Measurements from ENCODE around the gene CCDC127. TPM values are rescaled to one million over a fixed set of nuclear protein-coding genes. Genes with fewer than 3 reads are reported as not detected.

Gene CCDC127
- polyA plus RNA-seq, 1 experiment, result 4.5 TPM

DNA sequence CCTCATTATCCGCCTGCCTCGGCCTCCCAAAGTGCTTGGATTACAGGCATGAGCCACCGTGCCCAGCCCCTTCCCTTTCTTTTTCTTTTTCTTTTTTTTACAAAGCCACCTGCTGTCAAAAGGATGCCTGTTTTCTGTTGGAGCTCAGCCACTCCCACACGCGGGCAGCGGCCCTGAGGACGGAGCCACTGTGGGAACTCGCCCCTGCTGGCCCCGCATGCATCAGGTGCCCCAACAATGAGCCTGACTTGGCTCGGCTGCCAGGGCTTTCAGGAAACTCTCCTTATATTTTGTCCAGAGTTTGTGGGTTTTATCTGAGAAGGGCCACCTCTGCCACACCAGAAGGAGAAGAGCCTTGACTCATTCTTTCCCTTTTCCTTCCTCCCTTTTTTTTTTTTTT is 63.7 kb downstream of the CCDC127 start:
- no peak for DNase-seq (ENCODE audit: low read depth)
- ChIA-PET POLR2A (no interaction called here), CTCF (no interaction called here)
- Histone ChIP-seq H3K36me3 (ENCODE audit: control insufficient read depth, insufficient read depth, low read length) (no peaks in the 10 kb centered on the region), H3K4me3 (ENCODE audit: low read depth, low read length) (no peak overlapping the region), H3K27me3 (ENCODE audit: control insufficient read depth, insufficient read depth, low read length) (no peaks in the 10 kb centered on the region)
- TF ChIP-seq, protein P1, sequence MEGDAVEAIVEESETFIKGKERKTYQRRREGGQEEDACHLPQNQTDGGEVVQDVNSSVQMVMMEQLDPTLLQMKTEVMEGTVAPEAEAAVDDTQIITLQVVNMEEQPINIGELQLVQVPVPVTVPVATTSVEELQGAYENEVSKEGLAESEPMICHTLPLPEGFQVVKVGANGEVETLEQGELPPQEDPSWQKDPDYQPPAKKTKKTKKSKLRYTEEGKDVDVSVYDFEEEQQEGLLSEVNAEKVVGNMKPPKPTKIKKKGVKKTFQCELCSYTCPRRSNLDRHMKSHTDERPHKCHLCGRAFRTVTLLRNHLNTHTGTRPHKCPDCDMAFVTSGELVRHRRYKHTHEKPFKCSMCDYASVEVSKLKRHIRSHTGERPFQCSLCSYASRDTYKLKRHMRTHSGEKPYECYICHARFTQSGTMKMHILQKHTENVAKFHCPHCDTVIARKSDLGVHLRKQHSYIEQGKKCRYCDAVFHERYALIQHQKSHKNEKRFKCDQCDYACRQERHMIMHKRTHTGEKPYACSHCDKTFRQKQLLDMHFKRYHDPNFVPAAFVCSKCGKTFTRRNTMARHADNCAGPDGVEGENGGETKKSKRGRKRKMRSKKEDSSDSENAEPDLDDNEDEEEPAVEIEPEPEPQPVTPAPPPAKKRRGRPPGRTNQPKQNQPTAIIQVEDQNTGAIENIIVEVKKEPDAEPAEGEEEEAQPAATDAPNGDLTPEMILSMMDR (IDR thresholded peaks at IDR 0.05; ENCODE audit: insufficient read depth, low read depth, low read length), result no peak

DNA sequence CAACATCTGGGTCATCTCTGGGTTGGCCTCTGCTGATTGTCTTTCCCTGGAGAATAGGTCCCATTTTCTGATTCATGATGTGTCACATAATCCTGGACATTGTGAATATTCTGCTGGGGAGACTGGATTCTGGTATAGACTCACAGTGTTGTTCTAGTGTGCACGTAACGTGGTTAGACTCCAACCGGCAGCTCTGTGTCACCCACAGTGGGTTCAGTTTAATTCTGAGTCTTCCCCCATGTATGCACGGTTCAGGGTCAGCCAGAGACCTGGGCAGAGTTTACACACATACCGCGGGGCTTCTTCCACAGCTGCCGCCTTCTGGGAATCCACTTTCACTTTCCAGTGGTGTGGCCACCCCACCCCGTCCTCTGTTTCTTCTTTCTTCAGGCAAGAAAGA is 64.7 kb downstream of the CCDC127 start:
- ChIA-PET POLR2A (no interaction called here), CTCF (no interaction called here)
- no peak for DNase-seq (ENCODE audit: low read depth)
- TF ChIP-seq, protein P1 (IDR thresholded peaks at IDR 0.05; ENCODE audit: insufficient read depth, low read depth, low read length), result no peak
- H3K27me3 ChIP-seq (ENCODE audit: control insufficient read depth, insufficient read depth, low read length), result no peaks in the 10 kb centered on the region
- no peak overlapping the region for H3K4me3 ChIP-seq (ENCODE audit: low read depth, low read length)
- H3K36me3 ChIP-seq (ENCODE audit: control insufficient read depth, insufficient read depth, low read length), result no peaks in the 10 kb centered on the region

DNA sequence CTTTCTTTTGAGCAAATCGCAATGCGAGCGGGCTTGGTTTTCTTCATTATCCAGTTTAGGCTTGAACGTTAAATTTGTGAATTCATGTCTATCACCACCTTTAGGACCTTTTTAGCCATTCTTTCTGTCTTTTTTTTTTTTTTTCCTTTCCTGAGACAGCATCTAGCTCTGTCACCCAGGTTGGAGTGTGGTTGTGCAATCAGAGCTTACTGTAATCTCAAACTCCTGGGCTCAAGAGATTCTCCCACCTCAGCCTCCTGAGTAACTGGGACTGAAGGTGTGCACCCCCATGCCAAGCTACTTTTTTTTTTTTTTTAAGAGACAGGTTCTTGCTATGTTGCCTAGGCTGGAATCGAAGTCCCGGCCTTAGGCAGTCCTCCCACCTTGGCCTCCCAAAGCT is 65.9 kb downstream of the CCDC127 start:
- Histone ChIP-seq H3K36me3 (ENCODE audit: control insufficient read depth, insufficient read depth, low read length) (no peaks in the 10 kb centered on the region), H3K27me3 (ENCODE audit: control insufficient read depth, insufficient read depth, low read length) (no peaks in the 10 kb centered on the region), H3K4me3 (ENCODE audit: low read depth, low read length) (no peak overlapping the region)
- CTCF ChIA-PET, result interaction anchor here (1.4 kb wide), 1 partner anchor 14 kb away, joined by 4 read pairs; no protein-coding TSS in a partner anchor
- TF ChIP-seq, protein P1 (IDR thresholded peaks at IDR 0.05; ENCODE audit: insufficient read depth, low read depth, low read length), result no peak
- POLR2A ChIA-PET, result no interaction called here
- DNase-seq (ENCODE audit: low read depth), result no peak

DNA sequence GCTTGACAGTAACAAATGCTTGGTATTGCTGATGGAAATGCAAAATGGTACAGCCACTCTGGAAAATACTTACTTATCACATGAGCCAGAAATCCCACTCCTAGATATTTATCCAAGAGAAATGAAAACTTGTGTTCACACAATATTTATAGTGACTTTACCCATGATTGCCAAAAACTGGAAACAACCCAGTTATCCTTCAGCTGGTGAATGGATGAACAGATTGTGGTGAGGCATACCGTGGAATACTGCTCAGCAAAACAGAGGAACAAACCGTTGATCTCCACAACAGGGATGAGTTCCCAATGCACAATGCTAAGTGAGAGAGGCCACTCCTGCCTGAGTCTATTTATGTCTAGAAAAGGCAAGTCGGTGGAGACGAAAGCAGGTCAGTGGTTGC is 67.2 kb downstream of the CCDC127 start:
- CTCF ChIA-PET, result no interaction called here
- Histone ChIP-seq H3K36me3 (ENCODE audit: control insufficient read depth, insufficient read depth, low read length) (no peaks in the 10 kb centered on the region), H3K27me3 (ENCODE audit: control insufficient read depth, insufficient read depth, low read length) (no peaks in the 10 kb centered on the region; the same call in 1 of the 2 replicates), H3K4me3 (ENCODE audit: low read depth, low read length) (no peak overlapping the region)
- POLR2A ChIA-PET, result no interaction called here
- TF ChIP-seq, protein P1 (IDR thresholded peaks at IDR 0.05; ENCODE audit: insufficient read depth, low read depth, low read length), result no peak
- DNase-seq (ENCODE audit: low read depth), result no peak

DNA sequence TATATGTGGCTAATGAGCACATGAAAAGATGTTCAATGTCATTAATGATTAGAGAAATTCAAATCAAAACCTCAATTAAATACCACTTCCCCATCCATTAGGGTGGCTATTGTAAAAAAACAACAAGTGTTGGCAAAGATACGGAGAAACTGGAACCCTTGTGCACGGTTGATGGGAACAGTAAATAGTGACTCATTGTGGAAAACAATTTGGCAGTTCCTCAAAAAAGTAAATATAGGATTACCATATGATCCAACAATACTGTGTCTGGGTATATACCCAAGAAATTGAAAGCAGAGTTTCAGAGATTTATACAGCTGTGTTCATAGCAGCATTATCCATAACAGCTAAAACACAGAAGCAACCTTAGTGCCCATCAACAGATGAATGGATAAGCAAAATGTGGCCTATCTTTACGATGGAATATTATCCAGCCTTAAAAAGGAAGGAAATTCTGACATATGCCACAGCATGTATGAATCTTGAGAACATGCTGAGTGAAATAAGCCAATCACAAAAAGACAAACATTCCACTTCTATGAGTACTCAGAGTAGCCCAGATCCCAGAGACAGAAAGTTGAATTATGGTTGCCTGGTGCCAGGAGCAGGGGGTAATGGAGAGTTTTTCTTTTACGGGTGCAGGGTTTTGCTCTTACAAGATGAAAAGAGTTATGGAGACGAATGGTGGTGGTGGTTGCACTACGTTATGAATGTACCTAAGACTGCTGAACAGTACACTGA is 68.0 kb downstream of the CCDC127 start:
- no peak for DNase-seq (ENCODE audit: low read depth)
- ChIA-PET POLR2A (no interaction called here), CTCF (no interaction called here)
- H3K36me3 ChIP-seq (ENCODE audit: control insufficient read depth, insufficient read depth, low read length), result no peaks in the 10 kb centered on the region
- no peak overlapping the region for H3K4me3 ChIP-seq (ENCODE audit: low read depth, low read length)
- TF ChIP-seq, protein P1 (IDR thresholded peaks at IDR 0.05; ENCODE audit: insufficient read depth, low read depth, low read length), result no peak
- no peaks in the 10 kb centered on the region; the same call in 1 of the 2 replicates for H3K27me3 ChIP-seq (ENCODE audit: control insufficient read depth, insufficient read depth, low read length)

All from BJ (cell line).